ENCODE measurements around the gene ELOVL1.

- TF ChIP-seq POLR2A (IDR thresholded peaks at IDR 0.05) (no peak), CTCF (IDR thresholded peaks at IDR 0.05) (no peak)
Observed at GRCh38 chr1:43376723-43377235, 9.0 kb upstream of the ELOVL1 start.
